H1 (cell line): Measurements from ENCODE around the gene ARMC12. TPM values are rescaled to one million over a fixed set of nuclear protein-coding genes. Genes with fewer than 3 reads are reported as not detected.

ENCODE experiments used
- CTCF ChIA-PET: fragments of 300-600 bp; sonication (Branson Sonifier 250); formaldehyde crosslinking; loops from one replicate; lab custom pipeline; 2021; ENCODE audit not compliant: partially characterized antibody; lab: Charles Lee
- POLR2A ChIA-PET: fragments of 300-600 bp; sonication (Branson Sonifier 250); formaldehyde crosslinking; loops from one replicate; lab custom pipeline; 2021; ENCODE audit warnings: inconsistent platforms; ENCODE audit not compliant: partially characterized antibody; lab: Charles Lee
- DNase-seq, 2 experiments: peaks; one replicate each; pipeline versions ENCODE4 v3.0.0 to v3.0.0-alpha.2; 2010 to 2022; ENCODE audit warnings: low spot score in 2 of 2, low read depth in 1 of 2, mixed read lengths in 1 of 2
- FAIRE-seq: peaks from 2 replicates; lab custom pipeline; 2011; peaks lifted over from hg19 to GRCh38; lab: Jason Lieb, UNC
- H2AFZ ChIP-seq: 2 replicates; pipeline ENCODE4 v1.8.1; 2012; ENCODE audit warnings: low read length, inconsistent platforms
- H2AK5ac ChIP-seq: 2 replicates; pipeline ENCODE4 v1.6.1; 2013; ENCODE audit warnings: low read depth, low read length
- H2BK120ac ChIP-seq: replicated peaks from 2 replicates; pipeline ENCODE3; 2013; ENCODE audit warnings: low read depth, low read length, inconsistent platforms
- H2BK12ac ChIP-seq: 2 replicates; pipeline ENCODE4 v1.6.1; 2013; ENCODE audit warnings: low read depth, low read length
- H2BK15ac ChIP-seq: 2 replicates; pipeline ENCODE4 v1.6.1; 2013; ENCODE audit warnings: low read length
- H2BK20ac ChIP-seq: 2 replicates; pipeline ENCODE4 v1.6.1; 2013; ENCODE audit warnings: low read length
- H2BK5ac ChIP-seq: 2 replicates; pipeline ENCODE4 v1.6.1; 2013; ENCODE audit warnings: low read depth, low read length
- H3K14ac ChIP-seq: 2 replicates; pipeline ENCODE4 v1.6.1; 2013; ENCODE audit warnings: inconsistent platforms; ENCODE audit not compliant: insufficient read length
- H3K18ac ChIP-seq: 2 replicates; pipeline ENCODE4 v1.6.1; 2013; ENCODE audit warnings: low read length; ENCODE audit errors: extremely low read depth
- H3K23ac ChIP-seq: 2 replicates; pipeline ENCODE4 v1.6.1; 2013; ENCODE audit warnings: inconsistent platforms; ENCODE audit not compliant: insufficient read length
- H3K23me2 ChIP-seq: 2 replicates; pipeline ENCODE4 v1.6.1; 2013; ENCODE audit warnings: low read depth, low read length
- H3K27ac ChIP-seq: 2 replicates; pipeline ENCODE4 v1.6.1; 2011; ENCODE audit warnings: low read depth, low read length, inconsistent platforms
- H3K27me3 ChIP-seq, 4 experiments: replicated peaks in 1 of 4; 1 replicate in 1 of 4; 2 replicates in 3 of 4; pipeline versions ENCODE4 v1.6.1 to v1.8.1; 2011 to 2013; ENCODE audit warnings: low read length in 3 of 4, mild to moderate bottlenecking in 3 of 4, inconsistent platforms in 2 of 4, mixed read lengths in 2 of 4, moderate library complexity in 1 of 4; ENCODE audit not compliant: control insufficient read depth in 3 of 4, insufficient read depth in 3 of 4; ENCODE audit errors: extremely low read depth in 1 of 4
- H3K36me3 ChIP-seq, 4 experiments: 2 replicates each; pipeline versions ENCODE4 v1.6.1 to v1.8.1; 2011 to 2013; ENCODE audit warnings: mild to moderate bottlenecking in 4 of 4, low read length in 3 of 4, moderate library complexity in 2 of 4, control low read depth in 1 of 4, inconsistent platforms in 1 of 4; ENCODE audit not compliant: insufficient read depth in 4 of 4, control insufficient read depth in 2 of 4
- H3K4ac ChIP-seq: replicated peaks from 2 replicates; pipeline ENCODE3; 2013; ENCODE audit warnings: low read length, low read depth, mixed read lengths, inconsistent platforms; ENCODE audit not compliant: insufficient read length
- H3K4me1 ChIP-seq, 4 experiments: replicated peaks in 1 of 4; 1 replicate in 1 of 4; 2 replicates in 3 of 4; pipeline versions ENCODE4 v1.6.1 to v1.8.1; 2011 to 2013; ENCODE audit warnings: low read length in 3 of 4, inconsistent platforms in 2 of 4, mixed read lengths in 1 of 4; ENCODE audit not compliant: insufficient read depth in 4 of 4, control insufficient read depth in 3 of 4
- H3K4me2 ChIP-seq, 2 experiments: 2 replicates each; pipeline versions ENCODE4 v1.6.1 to v1.8.1; 2011 to 2013; ENCODE audit warnings: low read depth in 2 of 2, low read length in 2 of 2, control low read depth in 1 of 2, inconsistent platforms in 1 of 2, mild to moderate bottlenecking in 1 of 2; ENCODE audit not compliant: insufficient read depth in 1 of 2
- H3K4me3 ChIP-seq, 4 experiments: fragments of 200-600, 300-600 bp in 1 of 4; sonication (generic), shearing (Covaris generic), sonication (Bioruptor Twin) in 1 of 4; 2 replicates each; pipeline versions ENCODE4 v1.5.1 to v1.8.1; 2011 to 2016; ENCODE audit warnings: low read length in 4 of 4, low read depth in 3 of 4, control low read depth in 2 of 4, inconsistent platforms in 2 of 4, mild to moderate bottlenecking in 2 of 4, mixed read lengths in 1 of 4, moderate library complexity in 1 of 4; ENCODE audit not compliant: insufficient read depth in 2 of 4; ENCODE audit errors: extremely low read depth in 1 of 4
- H3K56ac ChIP-seq: replicated peaks from 2 replicates; pipeline ENCODE3; 2013; ENCODE audit warnings: low read depth, mild to moderate bottlenecking, mixed read lengths, low read length, inconsistent platforms; ENCODE audit not compliant: insufficient read length
- H3K79me1 ChIP-seq: 2 replicates; pipeline ENCODE4 v1.6.1; 2013; ENCODE audit warnings: low read depth, low read length, control low read depth
- H3K79me2 ChIP-seq, 2 experiments: 2 replicates each; pipeline versions ENCODE4 v1.6.1 to v1.8.1; 2012 to 2013; ENCODE audit warnings: low read length in 2 of 2, mild to moderate bottlenecking in 2 of 2, inconsistent platforms in 1 of 2; ENCODE audit not compliant: insufficient read depth in 2 of 2, control insufficient read depth in 1 of 2
- H3K9ac ChIP-seq, 4 experiments: replicated peaks in 1 of 4; 1 replicate in 1 of 4; 2 replicates in 3 of 4; pipeline versions ENCODE4 v1.6.1 to v1.8.1; 2011 to 2013; ENCODE audit warnings: low read depth in 3 of 4, low read length in 3 of 4, control low read depth in 2 of 4, mild to moderate bottlenecking in 2 of 4, moderate library complexity in 2 of 4, inconsistent platforms in 1 of 4; ENCODE audit errors: extremely low read depth in 1 of 4
- H3K9me3 ChIP-seq, 2 experiments: 2 replicates each; pipeline versions ENCODE4 v1.6.1 to v1.8.1; 2012 to 2013; ENCODE audit warnings: mild to moderate bottlenecking in 2 of 2, moderate library complexity in 2 of 2, control low read depth in 1 of 2, inconsistent platforms in 1 of 2, low read depth in 1 of 2, low read length in 1 of 2, mixed read lengths in 1 of 2; ENCODE audit not compliant: insufficient read depth in 2 of 2
- H4K20me1 ChIP-seq, 2 experiments: replicated peaks in 1 of 2; 2 replicates each; pipeline versions ENCODE3 to v1.8.1; 2011 to 2013; ENCODE audit warnings: inconsistent platforms in 2 of 2, low read length in 2 of 2, mild to moderate bottlenecking in 1 of 2; ENCODE audit not compliant: insufficient read depth in 2 of 2, control insufficient read depth in 1 of 2
- H4K5ac ChIP-seq: 2 replicates; pipeline ENCODE4 v1.6.1; 2013; ENCODE audit warnings: low read length, low read depth, mixed read lengths, inconsistent platforms; ENCODE audit not compliant: insufficient read length
- H4K8ac ChIP-seq: 2 replicates; pipeline ENCODE4 v1.8.0; 2013; ENCODE audit warnings: mild to moderate bottlenecking, moderate library complexity, low read length, inconsistent platforms; ENCODE audit not compliant: insufficient read depth; ENCODE audit errors: extremely low read depth
- H4K91ac ChIP-seq: replicated peaks from 2 replicates; pipeline ENCODE3; 2013; ENCODE audit warnings: low read length, mixed read lengths, inconsistent platforms; ENCODE audit not compliant: insufficient read length
- HDAC6 ChIP-seq: IDR thresholded peaks from one replicate; pipeline ENCODE4 v1.7.1; 2012; ENCODE audit warnings: low read depth, mild to moderate bottlenecking, inconsistent platforms, low read length, moderate library complexity
- POLR2A ChIP-seq, 2 experiments: IDR thresholded peaks; 1 replicate in 1 of 2; 2 replicates in 1 of 2; pipeline ENCODE4 v1.6.1; 2011; ENCODE audit warnings: low read depth in 2 of 2, low read length in 2 of 2, mild to moderate bottlenecking in 2 of 2; ENCODE audit errors: control extremely low read depth in 1 of 2
- SIRT6 ChIP-seq: IDR thresholded peaks from one replicate; pipeline ENCODE4 v1.7.1; 2012; ENCODE audit warnings: low read length, inconsistent platforms
- WGBS, 2 experiments: shearing (Covaris generic) in 1 of 2; methylation state at CpG; one replicate each; pipeline versions ENCODE4 v1.1.6 to v1.1.7; 2013 to 2015; ENCODE audit warnings: low lambda C conversion rate in 2 of 2, mixed read lengths in 2 of 2, inconsistent platforms in 1 of 2, low coverage in 1 of 2, missing lambda C conversion rate in 1 of 2; ENCODE audit not compliant: insufficient replicate concordance in 2 of 2, insufficient coverage in 1 of 2, insufficient read length in 1 of 2; ENCODE audit errors: extremely low coverage in 1 of 2, missing lambda C conversion rate in 1 of 2; 5-methylcytosine and 5-hydroxymethylcytosine counted together
- polyA plus RNA-seq, 7 experiments: library from polyadenylated mRNA; depleted of rRNA in 3 of 7; stranded (reverse) in 5 of 7; unstranded in 2 of 7; fragments of >200 nt in 5 of 7; fragments of 200-250 nt in 2 of 7; gene quantifications; 1 replicate in 5 of 7; 2 replicates in 1 of 7; 4 replicates in 1 of 7; pipeline versions ENCODE4 v1.2.1 to v1.2.3, GENCODE V29; 2011 to 2013; ENCODE audit warnings: missing spikeins in 2 of 7, mixed read lengths in 2 of 7
- total RNA-seq: library from RNA; stranded (reverse); fragmentation: NEBNext Ultra II Directional; extraction: Animal tissue kit (Norgen Biotek cat#: 25700); gene quantifications from 2 replicates; pipeline ENCODE4 v1.2.1, GENCODE V29; 2021

The ARMC12 gene
- total and polyA plus RNA-seq, 2 of the 8 experiments (the other 6 are each of a cell fraction or from before 2014, with no cell fraction given) = 0.86 to 3.7 TPM

DNA sequence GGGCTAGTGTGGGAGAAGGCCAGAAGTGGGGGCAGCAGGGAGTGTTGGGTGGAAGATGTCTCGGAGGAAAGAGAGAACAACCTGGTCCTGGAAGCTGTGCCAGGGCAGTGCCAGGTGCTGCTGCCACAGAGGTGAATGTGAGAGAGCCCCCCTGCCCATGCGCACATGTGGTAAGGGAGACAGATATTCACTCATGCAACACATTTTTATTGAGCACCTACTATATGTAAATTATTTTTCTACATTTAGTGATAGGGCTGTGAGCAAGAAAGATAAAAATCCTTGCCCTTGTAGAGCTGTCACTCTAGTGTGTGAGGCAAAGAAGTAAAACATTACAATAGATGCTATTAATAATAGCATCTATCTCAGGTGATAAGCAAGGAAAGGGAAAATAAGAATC is 44.5 kb downstream of the ARMC12 start:
- no peak overlapping the region for H2AK5ac ChIP-seq
- no peaks in the 10 kb centered on the region for H4K20me1 ChIP-seq
- H2BK5ac ChIP-seq = no peak overlapping the region
- no peak overlapping the region for H3K18ac ChIP-seq
- no peak for DNase-seq
- no peak overlapping the region for H2BK15ac ChIP-seq
- H3K79me1 ChIP-seq = no peaks in the 10 kb centered on the region
- peaks cover 5% of the 10 kb centered on the region for H3K23me2 ChIP-seq
- ChIA-PET POLR2A (interaction anchor here (1.3 kb wide), 1 partner anchor 17 kb away, joined by 5 read pairs; no protein-coding TSS in a partner anchor), CTCF (interaction anchor here (1.4 kb wide), 1 partner anchor 16 kb away, joined by 3 read pairs; the partner anchor contains the start of gene CLPS)
- H3K4me1 ChIP-seq = peaks cover 0 to 3% (median under 1%) of the 10 kb centered on the region in 4 experiments; a peak in 2 of 7 replicates
- no peaks in the 10 kb centered on the region for H3K36me3 ChIP-seq
- no peak overlapping the region for H3K27ac ChIP-seq
- WGBS, 2 experiments = 86% methylated on average over 2 of the region's 2 CpGs; no CpG with 5 or more reads in 1 of the 2 experiments
- no peak overlapping the region for H3K4me2 ChIP-seq
- no peak overlapping the region for H3K56ac ChIP-seq
- H3K9me3 ChIP-seq = no peaks in the 10 kb centered on the region
- no peak overlapping the region for H4K91ac ChIP-seq
- H3K4me3 ChIP-seq = no peak overlapping the region
- no peak overlapping the region for H3K9ac ChIP-seq
- H3K23ac ChIP-seq = no peak overlapping the region
- no peak overlapping the region for H2BK20ac ChIP-seq
- no peak overlapping the region for H3K4ac ChIP-seq
- H4K5ac ChIP-seq = no peak overlapping the region
- TF ChIP-seq SIRT6 (no peak), POLR2A (IDR thresholded peaks at IDR 0.05; ENCODE audit: control extremely low read depth in 1 of 2, low read depth in 2 of 2, low read length in 2 of 2) (no peak), HDAC6 (no peak)
- H2AFZ ChIP-seq = no peak overlapping the region
- no peaks in the 10 kb centered on the region; a peak in 2 of 7 replicates for H3K27me3 ChIP-seq
- H2BK120ac ChIP-seq = no peak overlapping the region
- H3K79me2 ChIP-seq = no peaks in the 10 kb centered on the region
- H2BK12ac ChIP-seq = no peak overlapping the region
- no peak for FAIRE-seq
- H3K14ac ChIP-seq = no peak overlapping the region
- H4K8ac ChIP-seq = no peak overlapping the region
